Jurkat, Clone E6-1 (cell line): Measurements from ENCODE around the gene RAB11FIP5. TPM values are rescaled to one million over a fixed set of nuclear protein-coding genes. Genes with fewer than 3 reads are reported as not detected.
"Not testable (repeated sequence)": the region's sequence is repeated elsewhere in the genome, so short reads cannot be mapped to it uniquely, and the experiment has no call there.

Experiments used
- DNase-seq: peaks from one replicate; pipeline ENCODE4 v3.0.0-alpha.2; 2011; ENCODE audit warnings: low read depth, low spot score
- H3K4me3 ChIP-seq: 2 replicates; pipeline ENCODE4 v1.5.1; 2011; ENCODE audit warnings: mild to moderate bottlenecking, low read length, control low read depth, moderate library complexity
- polyA plus RNA-seq: library from polyadenylated mRNA; unstranded; fragments of >200 nt; gene quantifications from one replicate; pipeline ENCODE4 v1.2.1, GENCODE V29; 2012; ENCODE audit warnings: missing spikeins; ENCODE audit not compliant: insufficient read length, insufficient read depth

The RAB11FIP5 gene
- polyA plus RNA-seq = 6.2 TPM

GRCh38 chr2:73112913-73113854, at the start of gene RAB11FIP5:
RAB11FIP5 (minus strand) TSS chr2:73112948; CDS start chr2:73112777, 171 bp downstream.
- peak within 1 kb of the TSS; percentile 65 for H3K4me3 ChIP-seq
- DNase-seq = peak; percentile 51

GRCh38 chr2:73156539-73157124, 43.9 kb upstream of the RAB11FIP5 start:
- H3K4me3 ChIP-seq = no peak overlapping the region

GRCh38 chr2:73142937-73143336, 30.2 kb upstream of the RAB11FIP5 start:
- no peak overlapping the region for H3K4me3 ChIP-seq
- DNase-seq = peak; percentile 5

More at GRCh38 chr2:73156539-73157124, 43.9 kb upstream of the RAB11FIP5 start:
- peak; percentile 32 for DNase-seq

- no peak for DNase-seq
- H3K4me3 ChIP-seq = no peak overlapping the region
These were observed 29.1 kb upstream of the RAB11FIP5 start for GRCh38 chr2:73141896-73142295.

- no peak for DNase-seq
- no peak overlapping the region for H3K4me3 ChIP-seq
These were observed 22.5 kb upstream of the RAB11FIP5 start for GRCh38 chr2:73135236-73135635.

- H3K4me3 ChIP-seq = no peak overlapping the region
- no peak for DNase-seq
These were observed 21.7 kb upstream of the RAB11FIP5 start for GRCh38 chr2:73134471-73134870.

- no peak overlapping the region for H3K4me3 ChIP-seq
- no peak for DNase-seq
These were observed 20.9 kb upstream of the RAB11FIP5 start for GRCh38 chr2:73133566-73134197.

- no peak for DNase-seq
- no peak overlapping the region for H3K4me3 ChIP-seq
These were observed 19.1 kb upstream of the RAB11FIP5 start for GRCh38 chr2:73131807-73132206.

GRCh38 chr2:73130790-73131189, 18.0 kb upstream of the RAB11FIP5 start:
- no peak for DNase-seq
- no peak overlapping the region for H3K4me3 ChIP-seq

- DNase-seq = no peak
- no peak overlapping the region for H3K4me3 ChIP-seq
These were observed 16.2 kb upstream of the RAB11FIP5 start for GRCh38 chr2:73128841-73129535.

GRCh38 chr2:73122536-73122935, 9.8 kb upstream of the RAB11FIP5 start:
- no peak overlapping the region for H3K4me3 ChIP-seq
- DNase-seq = no peak

- not testable (repeated sequence) for H3K4me3 ChIP-seq, DNase-seq
These were observed 7.0 kb upstream of the RAB11FIP5 start for GRCh38 chr2:73119611-73120239.

GRCh38 chr2:73117441-73117840, 4.7 kb upstream of the RAB11FIP5 start:
- no peak for DNase-seq

GRCh38 chr2:73116182-73116960, 3.6 kb upstream of the RAB11FIP5 start:
- DNase-seq = no peak
- no peak overlapping the region for H3K4me3 ChIP-seq

More at GRCh38 chr2:73117441-73117840, 4.7 kb upstream of the RAB11FIP5 start:
- H3K4me3 ChIP-seq = no peak overlapping the region

GRCh38 chr2:73114273-73114867, 1.6 kb upstream of the RAB11FIP5 start:
- no peak for DNase-seq
- H3K4me3 ChIP-seq = no peak overlapping the region

GRCh38 chr2:73112026-73112912, 479 bp downstream of the RAB11FIP5 start:
- no peak for DNase-seq
- H3K4me3 ChIP-seq = peak overlapping the region; percentile 54
